DOHH2 (cell line): ENCODE results near the gene ANHX.

Experiments used
- H3F3A ChIP-seq: fragments of 200-600 bp; sonication (generic), shearing (Covaris generic); 2 replicates; pipeline ENCODE4 v1.6.0; 2016; ENCODE audit warnings: antibody characterized with exemption, mild to moderate bottlenecking; ENCODE audit not compliant: control insufficient read depth, insufficient read depth
- H3K27ac ChIP-seq: fragments of 200-600 bp; sonication (generic); 2 replicates; pipeline ENCODE4 v1.5.1; 2014; ENCODE audit warnings: low read depth, mild to moderate bottlenecking, low read length, moderate library complexity
- H3K27me3 ChIP-seq: fragments of 200-600 bp; sonication (generic); 2 replicates; pipeline ENCODE4 v1.6.1; 2014; ENCODE audit warnings: mild to moderate bottlenecking, low read length, mixed read lengths; ENCODE audit not compliant: control insufficient read depth
- H3K36me3 ChIP-seq: fragments of 200-600 bp; sonication (generic); 2 replicates; pipeline ENCODE4 v1.6.1; 2014; ENCODE audit warnings: mild to moderate bottlenecking, low read length, moderate library complexity, mixed read lengths; ENCODE audit not compliant: control insufficient read depth
- H3K4me1 ChIP-seq: fragments of 200-600 bp; sonication (generic); 2 replicates; pipeline ENCODE4 v1.6.1; 2014; ENCODE audit warnings: mild to moderate bottlenecking, low read length, mixed read lengths; ENCODE audit not compliant: control insufficient read depth
- H3K4me2 ChIP-seq: fragments of 200-600 bp; sonication (generic); 2 replicates; pipeline ENCODE4 v1.6.0; 2014; ENCODE audit warnings: mild to moderate bottlenecking, low read length, moderate library complexity
- H3K4me3 ChIP-seq: fragments of 200-600 bp; sonication (generic); 2 replicates; pipeline ENCODE4 v1.5.1; 2014; ENCODE audit warnings: mild to moderate bottlenecking, low read length, mixed read lengths
- H3K79me2 ChIP-seq: fragments of 200-600 bp; sonication (generic); 2 replicates; pipeline ENCODE4 v1.6.1; 2014; ENCODE audit warnings: mild to moderate bottlenecking, low read length, mixed read lengths; ENCODE audit not compliant: control insufficient read depth
- H3K9me2 ChIP-seq: fragments of 200-600 bp; sonication (generic); replicated peaks from 2 replicates; pipeline ENCODE4 v1.6.1; 2014; ENCODE audit warnings: mild to moderate bottlenecking, low read length, mixed read lengths; ENCODE audit not compliant: control insufficient read depth
- H3K9me3 ChIP-seq: fragments of 200-600 bp; sonication (generic); 2 replicates; pipeline ENCODE4 v1.6.1; 2014; ENCODE audit warnings: antibody characterized with exemption, low read length, mixed read lengths; ENCODE audit not compliant: control insufficient read depth, insufficient read depth
- H4K20me1 ChIP-seq: fragments of 200-600 bp; sonication (generic); 2 replicates; pipeline ENCODE4 v1.6.0; 2014; ENCODE audit warnings: low read depth, mild to moderate bottlenecking, antibody characterized with exemption, low read length, moderate library complexity; ENCODE audit not compliant: control insufficient read depth, insufficient read depth
- CTCF ChIP-seq: fragments of 200-600 bp; sonication (generic); IDR thresholded peaks from one replicate; pipeline ENCODE4 v1.5.1; 2014; ENCODE audit warnings: antibody characterized with exemption, mild to moderate bottlenecking, low read depth, low read length; ENCODE audit not compliant: poor library complexity, severe bottlenecking
- EZH2phosphoT487 ChIP-seq: fragments of 200-600 bp; sonication (generic); IDR thresholded peaks from 2 replicates; pipeline ENCODE4 v1.6.1; 2017; ENCODE audit warnings: borderline replicate concordance, mild to moderate bottlenecking, antibody characterized with exemption, low read length, moderate library complexity, mixed read lengths

Gene ANHX

GRCh38 chr12:133203344-133204263 lies 32.1 kb downstream of the ANHX start:
- peaks cover 41% of the 10 kb centered on the region for H3K36me3 ChIP-seq
- peaks cover 66% of the 10 kb centered on the region for H3K9me3 ChIP-seq
- H3K4me3 ChIP-seq, result no peak overlapping the region; the same call in 1 of the 2 replicates

GRCh38 chr12:133202493-133203343 lies 33.0 kb downstream of the ANHX start:
- H3K9me2 ChIP-seq, result no peaks in the 10 kb centered on the region
- H3K79me2 ChIP-seq, result no peaks in the 10 kb centered on the region
- H3K36me3 ChIP-seq, result peaks cover 41% of the 10 kb centered on the region
- H3K4me1 ChIP-seq, result no peaks in the 10 kb centered on the region
- peaks cover 62% of the 10 kb centered on the region for H3K9me3 ChIP-seq
- no peak overlapping the region for H3K4me2 ChIP-seq
- TF ChIP-seq EZH2phosphoT487, result no peak
- TF ChIP-seq CTCF, result no peak
- H3K4me3 ChIP-seq, result no peak overlapping the region
- no peak overlapping the region for H3K27ac ChIP-seq
- H3F3A ChIP-seq, result peaks cover 8% of the 10 kb centered on the region
- H3K27me3 ChIP-seq, result no peaks in the 10 kb centered on the region
- no peaks in the 10 kb centered on the region for H4K20me1 ChIP-seq

More at GRCh38 chr12:133203344-133204263, 32.1 kb downstream of the ANHX start:
- no peaks in the 10 kb centered on the region for H3K27me3 ChIP-seq
- no peak overlapping the region for H3K4me2 ChIP-seq
- no peaks in the 10 kb centered on the region for H3K79me2 ChIP-seq
- no peaks in the 10 kb centered on the region for H4K20me1 ChIP-seq
- H3K27ac ChIP-seq, result no peak overlapping the region
- peaks cover 8% of the 10 kb centered on the region for H3F3A ChIP-seq
- TF ChIP-seq EZH2phosphoT487 (no peak), CTCF (no peak)
- no peaks in the 10 kb centered on the region for H3K4me1 ChIP-seq
- no peaks in the 10 kb centered on the region for H3K9me2 ChIP-seq

GRCh38 chr12:133201888-133202287 lies 33.8 kb downstream of the ANHX start:
- Histone ChIP-seq H3K4me3 (no peak overlapping the region), H3F3A (peaks cover 8% of the 10 kb centered on the region), H3K9me2 (no peaks in the 10 kb centered on the region), H3K27ac (no peak overlapping the region), H3K79me2 (no peaks in the 10 kb centered on the region), H3K4me2 (no peak overlapping the region), H3K9me3 (peaks cover 62% of the 10 kb centered on the region), H3K36me3 (peaks cover 41% of the 10 kb centered on the region), H3K4me1 (no peaks in the 10 kb centered on the region), H3K27me3 (no peaks in the 10 kb centered on the region), H4K20me1 (no peaks in the 10 kb centered on the region)
- TF ChIP-seq CTCF (no peak), EZH2phosphoT487 (no peak)
